Amniotic stem cell (primary cell): Measurements from ENCODE around the gene PDZK1IP1.
"Not testable (repeated sequence)": the region's sequence is repeated elsewhere in the genome, so short reads cannot be mapped to it uniquely, and the experiment has no call there.

Experiments
- DNase-seq: peaks from one replicate; lab custom pipeline; 2025; lab: John Stamatoyannopoulos, UW

Gene PDZK1IP1

GRCh38 chr1:47223921-47224675 lies 34.3 kb upstream of the PDZK1IP1 start:
- DNase-seq: no peak

- DNase-seq: no peak
Measured at GRCh38 chr1:47223174-47223920, 33.5 kb upstream of the PDZK1IP1 start.

DNA sequence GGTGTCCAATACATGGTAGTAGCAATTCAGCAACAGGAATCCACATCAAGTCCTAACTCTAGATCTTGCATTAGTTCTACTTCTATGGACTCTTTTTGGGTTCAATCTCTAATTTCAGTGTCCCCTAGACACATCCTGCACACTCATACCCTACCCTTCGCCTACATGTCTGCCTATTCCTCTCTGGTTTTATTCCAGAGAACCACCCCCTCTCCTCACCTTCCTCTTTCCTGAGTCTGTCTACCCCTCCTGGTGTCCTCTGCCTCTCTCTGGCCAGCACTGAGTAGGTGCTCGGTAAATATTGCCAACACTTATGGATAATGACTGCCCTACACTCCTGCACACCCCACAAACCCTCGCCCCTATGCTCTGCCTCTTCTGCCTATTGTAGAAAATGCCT lies 32.6 kb upstream of the PDZK1IP1 start:
- DNase-seq: no peak

DNA sequence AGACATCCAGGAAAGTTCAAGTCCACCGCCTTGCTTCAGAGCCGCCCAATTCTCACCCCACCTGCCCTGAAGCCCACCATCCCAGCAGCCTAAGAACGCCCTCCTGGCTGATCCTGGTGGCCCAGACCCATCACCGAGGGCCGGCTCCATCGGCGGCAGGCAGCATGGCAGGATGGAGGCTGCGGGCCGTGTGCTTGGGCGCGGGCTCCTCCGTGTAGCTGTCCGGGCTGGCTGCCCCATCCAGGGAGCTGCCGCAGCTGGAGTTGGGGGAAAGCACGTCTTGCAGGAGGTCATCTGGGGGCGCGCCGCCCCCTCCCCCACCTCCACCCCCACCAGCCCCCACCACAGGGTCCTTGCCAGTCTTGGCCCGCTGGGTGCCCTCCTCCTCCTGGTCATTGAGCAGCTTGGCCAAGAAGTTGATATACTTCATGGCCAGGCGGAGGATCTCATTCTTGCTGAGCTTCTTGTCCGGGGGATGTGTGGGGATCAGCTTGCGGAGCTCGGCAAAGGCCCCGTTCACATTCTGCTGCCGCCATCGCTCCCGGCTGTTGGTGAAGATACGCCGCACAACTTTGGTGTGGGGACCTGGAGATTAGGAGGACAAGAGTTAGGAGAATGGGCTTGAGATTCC lies 29.9 kb upstream of the PDZK1IP1 start:
- DNase-seq: no peak

DNA sequence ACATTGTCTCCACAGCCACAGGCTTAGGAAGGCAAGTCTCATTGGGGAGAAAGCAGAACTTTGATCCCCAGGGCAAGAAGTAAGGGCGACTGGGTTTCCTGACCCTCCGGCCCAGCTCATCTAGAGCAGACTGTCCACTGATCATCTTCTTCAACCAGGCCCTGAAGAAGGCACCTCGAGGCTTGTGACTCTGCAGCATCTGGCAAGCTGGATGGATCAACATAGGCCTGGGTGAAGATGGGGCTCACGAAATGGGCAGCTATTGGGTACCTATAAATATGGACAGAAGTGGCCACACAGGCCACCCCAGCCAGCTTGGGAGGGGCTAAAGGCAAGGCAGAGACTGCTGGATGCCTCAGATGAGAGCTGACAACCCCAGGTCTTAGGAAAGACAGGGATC lies 29.2 kb upstream of the PDZK1IP1 start:
- no peak for DNase-seq

GRCh38 chr1:47216278-47217059 lies 26.6 kb upstream of the PDZK1IP1 start:
- no peak for DNase-seq

GRCh38 chr1:47215713-47216112 lies 25.9 kb upstream of the PDZK1IP1 start:
- DNase-seq: no peak

DNA sequence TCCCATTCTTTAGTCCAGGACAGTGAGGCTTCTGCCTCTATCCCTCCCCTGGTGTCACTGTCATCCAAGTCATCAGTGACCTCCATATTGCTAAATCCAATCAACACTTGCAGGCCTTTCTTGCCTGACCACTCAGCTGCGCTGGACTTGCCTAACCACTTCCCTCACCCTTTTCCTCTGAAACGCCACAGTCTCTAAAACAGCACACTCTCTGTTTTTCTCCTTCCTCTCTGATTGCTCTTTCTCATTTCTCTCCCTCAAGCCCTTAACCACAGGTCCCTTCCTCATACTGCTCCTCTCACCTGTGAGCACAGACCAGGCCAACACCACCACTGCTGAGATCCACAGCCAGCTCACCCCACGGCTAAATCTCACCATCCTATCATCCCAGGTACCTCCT lies 24.7 kb upstream of the PDZK1IP1 start:
- DNase-seq: no peak

- no peak for DNase-seq
Measured at GRCh38 chr1:47213230-47213963, 23.6 kb upstream of the PDZK1IP1 start.

GRCh38 chr1:47212636-47213229 lies 22.9 kb upstream of the PDZK1IP1 start:
- no peak for DNase-seq

GRCh38 chr1:47211796-47212269 lies 22.0 kb upstream of the PDZK1IP1 start:
- no peak for DNase-seq

DNA sequence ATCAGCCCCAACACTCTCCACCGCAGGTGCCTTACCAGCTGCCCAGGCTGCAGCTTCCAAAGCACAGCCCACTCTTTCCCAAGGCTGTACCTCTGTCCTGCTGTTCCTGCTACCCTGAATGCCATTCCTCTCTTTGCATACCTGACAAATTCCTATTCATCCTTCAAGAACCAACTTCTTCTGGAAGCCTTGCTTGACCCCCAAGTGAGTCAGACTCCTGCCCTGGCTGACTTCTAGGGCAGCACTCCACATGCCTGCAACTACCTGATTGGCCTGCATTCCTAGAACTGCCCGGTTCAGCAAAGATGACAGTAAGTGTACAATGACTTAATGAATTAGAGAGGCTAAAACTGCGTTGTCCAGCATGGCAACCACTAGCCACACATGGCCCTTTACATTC lies 20.8 kb upstream of the PDZK1IP1 start:
- DNase-seq: no peak

GRCh38 chr1:47209725-47210325 lies 20.0 kb upstream of the PDZK1IP1 start:
- DNase-seq: no peak

GRCh38 chr1:47209091-47209490 lies 19.3 kb upstream of the PDZK1IP1 start:
- no peak for DNase-seq

GRCh38 chr1:47208374-47208850 lies 18.6 kb upstream of the PDZK1IP1 start:
- no peak for DNase-seq

- no peak for DNase-seq
Measured at GRCh38 chr1:47207803-47208373, 18.1 kb upstream of the PDZK1IP1 start.

GRCh38 chr1:47205918-47206317 lies 16.1 kb upstream of the PDZK1IP1 start:
- no peak for DNase-seq

- not testable (repeated sequence) for DNase-seq
Measured at GRCh38 chr1:47203504-47203903, 13.7 kb upstream of the PDZK1IP1 start.

DNA sequence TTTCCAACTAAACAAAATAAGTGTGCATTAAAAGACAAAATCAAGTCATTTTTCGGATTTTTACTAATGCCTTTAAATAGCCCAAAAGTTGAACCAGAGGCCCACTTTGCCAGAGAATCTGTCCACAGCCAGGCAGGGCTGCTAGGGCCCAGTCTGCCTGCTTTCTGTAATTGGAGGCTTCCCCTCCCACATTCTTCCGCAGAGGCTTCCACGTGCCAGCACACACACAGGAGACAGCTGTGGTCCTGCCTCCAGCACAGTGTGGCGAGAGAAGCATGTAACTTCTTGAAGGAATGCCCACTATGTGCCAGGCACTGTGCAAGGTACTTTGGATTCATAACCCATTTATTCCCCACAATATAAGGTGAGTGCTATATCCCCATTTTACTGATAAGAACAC lies 11.3 kb upstream of the PDZK1IP1 start:
- no peak for DNase-seq

GRCh38 chr1:47198214-47198613 lies 8.4 kb upstream of the PDZK1IP1 start:
- DNase-seq: no peak
